GM12873 (cell line): Measurements from ENCODE around the gene RBMS2.

Experiments
- TF ChIP-seq, protein P1 (sequence below): IDR thresholded peaks from 2 replicates; pipeline ENCODE4 v1.5.1; 2012; ENCODE audit warnings: low read depth, mild to moderate bottlenecking, moderate library complexity, low read length, control low read depth; ENCODE audit not compliant: insufficient read depth; ENCODE audit errors: missing control alignments

The RBMS2 gene

DNA sequence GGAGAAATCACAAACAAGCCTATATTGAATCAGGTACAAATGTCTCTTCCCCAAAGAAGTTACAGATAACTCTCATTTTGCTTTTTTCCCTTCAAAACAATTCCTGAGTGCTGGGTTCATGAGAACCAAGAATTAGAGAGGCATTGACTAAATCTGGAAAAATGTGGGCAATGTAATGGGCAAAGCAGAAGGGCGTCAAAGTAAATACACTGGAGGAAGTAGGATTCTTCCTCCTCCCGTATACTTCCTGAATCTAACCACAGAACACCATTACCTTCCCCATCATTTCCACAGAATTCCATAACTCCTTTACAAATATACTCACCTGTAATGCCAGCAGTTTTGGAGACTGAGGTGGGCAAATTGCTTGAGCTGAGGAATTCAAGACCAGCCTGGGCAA, 3.0 kb upstream of the RBMS2 start:
- TF ChIP-seq, protein P1, sequence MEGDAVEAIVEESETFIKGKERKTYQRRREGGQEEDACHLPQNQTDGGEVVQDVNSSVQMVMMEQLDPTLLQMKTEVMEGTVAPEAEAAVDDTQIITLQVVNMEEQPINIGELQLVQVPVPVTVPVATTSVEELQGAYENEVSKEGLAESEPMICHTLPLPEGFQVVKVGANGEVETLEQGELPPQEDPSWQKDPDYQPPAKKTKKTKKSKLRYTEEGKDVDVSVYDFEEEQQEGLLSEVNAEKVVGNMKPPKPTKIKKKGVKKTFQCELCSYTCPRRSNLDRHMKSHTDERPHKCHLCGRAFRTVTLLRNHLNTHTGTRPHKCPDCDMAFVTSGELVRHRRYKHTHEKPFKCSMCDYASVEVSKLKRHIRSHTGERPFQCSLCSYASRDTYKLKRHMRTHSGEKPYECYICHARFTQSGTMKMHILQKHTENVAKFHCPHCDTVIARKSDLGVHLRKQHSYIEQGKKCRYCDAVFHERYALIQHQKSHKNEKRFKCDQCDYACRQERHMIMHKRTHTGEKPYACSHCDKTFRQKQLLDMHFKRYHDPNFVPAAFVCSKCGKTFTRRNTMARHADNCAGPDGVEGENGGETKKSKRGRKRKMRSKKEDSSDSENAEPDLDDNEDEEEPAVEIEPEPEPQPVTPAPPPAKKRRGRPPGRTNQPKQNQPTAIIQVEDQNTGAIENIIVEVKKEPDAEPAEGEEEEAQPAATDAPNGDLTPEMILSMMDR: no peak

DNA sequence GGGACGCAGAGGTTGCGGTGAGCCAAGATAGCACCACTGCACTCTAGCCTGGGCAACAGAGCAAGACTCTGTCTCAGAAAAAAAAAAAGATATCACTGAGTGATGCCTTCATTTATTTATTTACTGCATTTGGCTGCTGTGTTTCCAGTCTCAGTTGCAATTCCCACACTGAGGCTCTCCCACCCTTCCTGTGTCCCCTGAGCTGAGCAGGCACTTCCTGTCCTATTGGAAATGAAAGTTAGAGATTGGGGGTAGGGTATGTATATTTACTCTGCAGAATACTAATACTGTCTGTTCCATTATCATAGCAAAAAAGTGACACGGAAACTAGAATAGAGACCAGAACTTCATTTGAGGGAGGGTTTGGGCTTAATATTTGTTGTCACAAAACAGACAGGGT, 1.6 kb upstream of the RBMS2 start:
- TF ChIP-seq, protein P1: no peak

DNA sequence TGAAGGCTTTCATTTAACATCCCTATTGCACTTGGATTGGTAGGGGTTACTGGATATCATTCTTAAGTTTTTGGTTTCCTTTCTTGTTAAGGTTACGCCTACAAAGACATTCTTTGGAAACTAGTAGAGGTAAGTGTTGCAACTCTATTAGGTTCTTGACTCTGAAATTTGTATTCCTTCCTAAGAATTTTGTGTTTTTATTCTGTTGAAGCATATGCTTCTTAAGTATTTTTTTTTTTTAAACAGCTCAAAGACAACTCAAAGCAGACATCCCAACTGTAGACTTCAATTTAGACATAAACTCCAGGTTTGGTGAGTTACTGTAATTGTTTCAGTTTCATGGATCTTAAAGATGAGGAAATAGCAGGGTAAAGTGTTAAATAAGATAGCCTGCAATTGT, 1.1 kb upstream of the RBMS2 start:
- TF ChIP-seq, protein P1: no peak

DNA sequence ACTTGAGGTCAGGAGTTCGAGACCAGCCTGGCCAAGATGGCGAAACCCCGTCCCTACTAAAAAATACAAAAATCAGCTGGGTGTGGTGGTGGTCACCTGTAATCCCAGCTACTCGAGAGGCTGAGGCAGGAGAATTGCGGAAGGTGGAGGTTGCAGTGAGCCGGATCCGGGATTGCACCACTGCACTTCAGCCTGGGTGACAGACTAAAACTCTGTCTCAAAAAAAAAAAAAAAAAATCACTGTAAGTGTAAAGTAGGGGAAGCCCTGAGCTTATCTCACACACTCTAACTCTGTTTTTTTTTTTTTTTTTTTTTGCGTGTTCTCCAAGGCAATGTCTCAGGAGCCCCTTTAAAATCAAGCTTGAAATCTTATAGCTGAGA, 421 bp upstream of the RBMS2 start:
- TF ChIP-seq, protein P1: no peak

DNA sequence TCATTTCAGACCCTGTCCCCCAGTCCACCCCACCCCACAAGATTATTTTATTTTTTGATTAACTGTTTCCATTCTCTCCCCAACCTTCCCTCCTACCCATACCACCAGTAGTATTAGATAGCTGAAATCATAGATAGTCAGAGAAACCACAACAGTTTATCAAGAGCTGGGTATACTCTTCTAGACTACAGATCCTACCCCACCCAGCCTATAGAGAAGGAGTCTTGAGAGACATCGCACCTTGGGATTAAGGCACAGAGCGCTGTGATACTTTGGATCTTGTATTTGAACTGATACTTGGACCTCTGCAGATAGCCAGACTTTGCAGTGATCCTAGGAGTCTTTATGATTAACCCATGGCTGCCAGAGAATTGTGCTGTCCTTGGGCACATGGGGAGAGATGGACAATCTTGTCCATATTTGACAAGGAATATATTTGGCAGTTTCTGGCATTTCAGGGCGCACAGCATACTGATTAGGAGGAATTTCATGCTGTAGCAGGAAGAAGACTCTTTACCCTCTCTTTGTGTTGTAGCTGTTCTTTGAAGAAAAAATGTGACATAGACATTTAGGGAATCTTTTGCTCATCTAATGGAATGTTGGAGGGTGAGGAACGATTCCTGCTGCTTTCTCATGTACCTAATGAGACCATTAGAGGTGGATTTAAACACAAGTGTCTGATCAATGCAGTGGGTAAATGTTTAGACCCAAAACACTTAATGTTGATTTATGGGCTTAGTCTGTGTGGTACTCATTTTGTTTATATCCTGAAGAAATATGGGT, 982 bp downstream of the RBMS2 start:
- TF ChIP-seq, protein P1: no peak

DNA sequence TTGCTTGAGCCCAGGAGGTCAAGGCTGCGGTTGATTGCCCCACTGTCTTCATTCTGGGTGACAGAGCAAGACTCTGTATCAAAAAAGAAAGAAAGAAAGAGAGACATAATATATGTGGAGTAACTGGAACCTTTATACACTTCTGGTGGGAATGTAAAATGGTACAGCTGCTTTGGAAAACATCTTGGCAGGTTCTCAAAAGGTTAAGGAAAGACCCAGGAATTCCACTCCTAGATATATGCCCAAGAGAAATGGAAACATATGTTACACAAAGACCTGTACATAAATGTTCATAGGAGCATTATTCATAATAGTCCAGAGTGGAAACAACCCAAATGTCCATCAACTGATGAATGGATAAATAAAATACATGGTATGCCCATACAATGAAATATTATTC, 7.2 kb downstream of the RBMS2 start:
- TF ChIP-seq, protein P1: no peak

DNA sequence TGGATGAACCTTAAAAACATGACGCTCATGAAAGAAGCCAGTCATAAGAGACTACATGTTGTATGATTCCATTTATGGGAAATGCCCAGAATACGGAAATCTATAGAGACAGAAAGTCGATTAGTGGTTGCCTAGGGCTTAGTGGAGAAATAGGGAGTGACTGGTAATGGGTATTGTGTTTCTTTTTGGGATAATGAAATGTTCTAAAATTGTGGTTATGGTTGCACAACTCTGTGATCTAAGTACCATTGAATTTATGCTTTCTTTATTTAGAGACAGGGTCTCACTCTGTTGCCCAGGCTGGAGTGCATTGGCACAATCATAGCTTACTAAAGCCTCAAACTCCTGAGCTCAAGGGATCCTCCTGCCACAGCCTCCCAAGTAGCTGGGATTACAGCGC, 8.0 kb downstream of the RBMS2 start:
- TF ChIP-seq, protein P1: no peak
